ENCODE measurements around the gene ANKRD17.
"Not testable (repeated sequence)": the region's sequence is repeated elsewhere in the genome, so short reads cannot be mapped to it uniquely, and the experiment has no call there.

ANKRD17 gene

GRCh38 chr4:73245955-73246354 is 12.6 kb downstream of the ANKRD17 start:
- Histone ChIP-seq H3K9ac (ENCODE audit: low read depth, low read length) (no peak overlapping the region), H3K36me3 (ENCODE audit: control insufficient read depth, insufficient read depth, low read length) (no peaks in the 10 kb centered on the region), H3K9me3 (ENCODE audit: control insufficient read depth, insufficient read depth, low read length) (no peaks in the 10 kb centered on the region), H3K27me3 (ENCODE audit: control insufficient read depth, insufficient read depth, low read length) (no peaks in the 10 kb centered on the region), H3K4me1 (ENCODE audit: control insufficient read depth, insufficient read depth, low read length) (peaks cover 15% of the 10 kb centered on the region), H3K4me3 (ENCODE audit: low read depth, low read length) (no peak overlapping the region)

GRCh38 chr4:73244945-73245601 is 13.5 kb downstream of the ANKRD17 start:
- Histone ChIP-seq H3K9ac (ENCODE audit: low read depth, low read length) (no peak overlapping the region), H3K9me3 (ENCODE audit: control insufficient read depth, insufficient read depth, low read length) (no peaks in the 10 kb centered on the region), H3K4me3 (ENCODE audit: low read depth, low read length) (no peak overlapping the region), H3K27me3 (ENCODE audit: control insufficient read depth, insufficient read depth, low read length) (no peaks in the 10 kb centered on the region), H3K36me3 (ENCODE audit: control insufficient read depth, insufficient read depth, low read length) (no peaks in the 10 kb centered on the region), H3K4me1 (ENCODE audit: control insufficient read depth, insufficient read depth, low read length) (peaks cover 13% of the 10 kb centered on the region)

- Histone ChIP-seq H3K9ac (ENCODE audit: low read depth, low read length) (no peak overlapping the region), H3K27me3 (ENCODE audit: control insufficient read depth, insufficient read depth, low read length) (no peaks in the 10 kb centered on the region), H3K36me3 (ENCODE audit: control insufficient read depth, insufficient read depth, low read length) (no peaks in the 10 kb centered on the region), H3K9me3 (ENCODE audit: control insufficient read depth, insufficient read depth, low read length) (no peaks in the 10 kb centered on the region), H3K4me3 (ENCODE audit: low read depth, low read length) (no peak overlapping the region), H3K4me1 (ENCODE audit: control insufficient read depth, insufficient read depth, low read length) (no peaks in the 10 kb centered on the region)
These were observed 21.6 kb downstream of the ANKRD17 start for GRCh38 chr4:73237044-73237443.

GRCh38 chr4:73236151-73236550 is 22.4 kb downstream of the ANKRD17 start:
- Histone ChIP-seq H3K9ac (ENCODE audit: low read depth, low read length) (no peak overlapping the region), H3K27me3 (ENCODE audit: control insufficient read depth, insufficient read depth, low read length) (no peaks in the 10 kb centered on the region), H3K4me3 (ENCODE audit: low read depth, low read length) (no peak overlapping the region), H3K9me3 (ENCODE audit: control insufficient read depth, insufficient read depth, low read length) (no peaks in the 10 kb centered on the region), H3K4me1 (ENCODE audit: control insufficient read depth, insufficient read depth, low read length) (no peaks in the 10 kb centered on the region), H3K36me3 (ENCODE audit: control insufficient read depth, insufficient read depth, low read length) (no peaks in the 10 kb centered on the region)

- Histone ChIP-seq H3K4me1 (ENCODE audit: control insufficient read depth, insufficient read depth, low read length) (no peaks in the 10 kb centered on the region), H3K36me3 (ENCODE audit: control insufficient read depth, insufficient read depth, low read length) (no peaks in the 10 kb centered on the region), H3K27me3 (ENCODE audit: control insufficient read depth, insufficient read depth, low read length) (no peaks in the 10 kb centered on the region), H3K9me3 (ENCODE audit: control insufficient read depth, insufficient read depth, low read length) (no peaks in the 10 kb centered on the region), H3K9ac (ENCODE audit: low read depth, low read length) (no peak overlapping the region), H3K4me3 (ENCODE audit: low read depth, low read length) (no peak overlapping the region)
These were observed 23.9 kb downstream of the ANKRD17 start for GRCh38 chr4:73234712-73235111.

GRCh38 chr4:73231518-73232487 is 26.8 kb downstream of the ANKRD17 start:
- Histone ChIP-seq H3K9ac (ENCODE audit: low read depth, low read length) (no peak overlapping the region), H3K9me3 (ENCODE audit: control insufficient read depth, insufficient read depth, low read length) (no peaks in the 10 kb centered on the region), H3K4me1 (ENCODE audit: control insufficient read depth, insufficient read depth, low read length) (no peaks in the 10 kb centered on the region), H3K4me3 (ENCODE audit: low read depth, low read length) (no peak overlapping the region), H3K27me3 (ENCODE audit: control insufficient read depth, insufficient read depth, low read length) (no peaks in the 10 kb centered on the region), H3K36me3 (ENCODE audit: control insufficient read depth, insufficient read depth, low read length) (no peaks in the 10 kb centered on the region)

GRCh38 chr4:73230865-73231517 is 27.6 kb downstream of the ANKRD17 start:
- Histone ChIP-seq H3K9me3 (ENCODE audit: control insufficient read depth, insufficient read depth, low read length) (no peaks in the 10 kb centered on the region), H3K27me3 (ENCODE audit: control insufficient read depth, insufficient read depth, low read length) (no peaks in the 10 kb centered on the region), H3K36me3 (ENCODE audit: control insufficient read depth, insufficient read depth, low read length) (no peaks in the 10 kb centered on the region), H3K4me3 (ENCODE audit: low read depth, low read length) (no peak overlapping the region), H3K4me1 (ENCODE audit: control insufficient read depth, insufficient read depth, low read length) (no peaks in the 10 kb centered on the region), H3K9ac (ENCODE audit: low read depth, low read length) (no peak overlapping the region)

- not testable (repeated sequence) for H3K9me3 ChIP-seq (ENCODE audit: control insufficient read depth, insufficient read depth, low read length); H3K9ac ChIP-seq (ENCODE audit: low read depth, low read length); H3K36me3 ChIP-seq (ENCODE audit: control insufficient read depth, insufficient read depth, low read length); H3K4me3 ChIP-seq (ENCODE audit: low read depth, low read length); H3K27me3 ChIP-seq (ENCODE audit: control insufficient read depth, insufficient read depth, low read length)
- H3K4me1 ChIP-seq (ENCODE audit: control insufficient read depth, insufficient read depth, low read length) = peaks cover 11% of the 10 kb centered on the region
These were observed 29.8 kb downstream of the ANKRD17 start for GRCh38 chr4:73228800-73229199.

GRCh38 chr4:73224886-73225285 is 33.7 kb downstream of the ANKRD17 start:
- no peak overlapping the region for H3K9ac ChIP-seq (ENCODE audit: low read depth, low read length)
- no peaks in the 10 kb centered on the region for H3K36me3 ChIP-seq (ENCODE audit: control insufficient read depth, insufficient read depth, low read length)
- no peaks in the 10 kb centered on the region for H3K27me3 ChIP-seq (ENCODE audit: control insufficient read depth, insufficient read depth, low read length)
- peaks cover 20% of the 10 kb centered on the region for H3K4me1 ChIP-seq (ENCODE audit: control insufficient read depth, insufficient read depth, low read length)
- H3K4me3 ChIP-seq (ENCODE audit: low read depth, low read length) = no peak overlapping the region
- no peaks in the 10 kb centered on the region for H3K9me3 ChIP-seq (ENCODE audit: control insufficient read depth, insufficient read depth, low read length)

- H3K36me3 ChIP-seq (ENCODE audit: control insufficient read depth, insufficient read depth, low read length) = no peaks in the 10 kb centered on the region
- peaks cover 20% of the 10 kb centered on the region for H3K4me1 ChIP-seq (ENCODE audit: control insufficient read depth, insufficient read depth, low read length)
- no peak overlapping the region for H3K4me3 ChIP-seq (ENCODE audit: low read depth, low read length)
- H3K27me3 ChIP-seq (ENCODE audit: control insufficient read depth, insufficient read depth, low read length) = no peaks in the 10 kb centered on the region
- H3K9ac ChIP-seq (ENCODE audit: low read depth, low read length) = no peak overlapping the region
- no peaks in the 10 kb centered on the region for H3K9me3 ChIP-seq (ENCODE audit: control insufficient read depth, insufficient read depth, low read length)
These were observed 35.3 kb downstream of the ANKRD17 start for GRCh38 chr4:73223258-73223650.

GRCh38 chr4:73222466-73223257 is 35.9 kb downstream of the ANKRD17 start:
- Histone ChIP-seq H3K27me3 (ENCODE audit: control insufficient read depth, insufficient read depth, low read length) (no peaks in the 10 kb centered on the region), H3K9ac (ENCODE audit: low read depth, low read length) (no peak overlapping the region), H3K4me3 (ENCODE audit: low read depth, low read length) (no peak overlapping the region), H3K4me1 (ENCODE audit: control insufficient read depth, insufficient read depth, low read length) (peaks cover 20% of the 10 kb centered on the region), H3K36me3 (ENCODE audit: control insufficient read depth, insufficient read depth, low read length) (no peaks in the 10 kb centered on the region), H3K9me3 (ENCODE audit: control insufficient read depth, insufficient read depth, low read length) (no peaks in the 10 kb centered on the region)

Measured in iPS-15b (cell line).